ENCODE data around the gene SPACA7. TPM values are rescaled to one million over a fixed set of nuclear protein-coding genes. Genes with fewer than 3 reads are reported as not detected.

SPACA7 gene
- total RNA-seq, 1 experiment from 2014 or later, result not detected

DNA sequence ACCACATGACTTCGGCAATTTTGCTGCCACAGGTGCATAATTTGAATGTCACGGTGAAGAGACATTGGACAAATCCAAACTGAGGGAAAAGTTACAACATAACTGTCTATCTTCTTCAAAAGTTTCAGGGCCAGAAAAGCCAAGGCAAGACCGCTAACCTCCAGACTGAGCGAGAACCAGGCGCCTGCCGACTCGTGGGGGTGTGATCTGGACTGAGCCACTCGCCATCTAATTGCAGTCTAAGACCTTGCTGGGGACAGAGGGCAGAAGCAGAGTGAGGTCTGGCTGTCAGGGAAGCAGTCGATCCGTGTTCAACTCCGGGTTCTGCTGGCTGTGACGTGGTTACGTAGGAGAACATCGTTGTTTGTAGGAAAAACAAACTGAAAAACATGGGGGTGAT, 88.6 kb downstream of the SPACA7 start:
- CTCF ChIA-PET, result no interaction called here

More for the DNA sequence above, 88.6 kb downstream of the SPACA7 start:
- Histone ChIP-seq H3K27ac (ENCODE audit: low read depth, low read length) (no peak overlapping the region), H3K79me2 (ENCODE audit: insufficient read depth, low read length) (no peaks in the 10 kb centered on the region), H3K4me2 (ENCODE audit: low read length) (no peak overlapping the region), H3K9me2 (ENCODE audit: insufficient read depth) (no peaks in the 10 kb centered on the region), H3K9me3 (ENCODE audit: control insufficient read depth in 1 of 2, insufficient read depth in 1 of 2, low read depth in 1 of 2, low read length in 2 of 2) (no peaks in the 10 kb centered on the region), H4K20me1 (ENCODE audit: insufficient read depth) (no peaks in the 10 kb centered on the region), H3K27me3 (ENCODE audit: insufficient read depth, low read length) (no peaks in the 10 kb centered on the region), H3K4me1 (ENCODE audit: control insufficient read depth in 1 of 2, insufficient read depth in 2 of 2, low read length in 2 of 2) (no peaks in the 10 kb centered on the region), H3K4me3 (replicated peaks in 1 of 2; ENCODE audit: low read depth in 1 of 2, low read length in 2 of 2) (no peak overlapping the region), H2AFZ (ENCODE audit: low read depth, low read length, poor library complexity, severe bottlenecking) (no peak overlapping the region), H3K9ac (ENCODE audit: low read length) (no peak overlapping the region), H3K36me3 (ENCODE audit: control insufficient read depth in 1 of 2, insufficient read depth in 2 of 2, low read length in 2 of 2) (no peaks in the 10 kb centered on the region)
- TF ChIP-seq EZH2 (IDR thresholded peaks at IDR 0.05) (no peak), CBX3 (IDR thresholded peaks at IDR 0.05; ENCODE audit: low read depth) (no peak), YY1 (IDR thresholded peaks at IDR 0.05; ENCODE audit: extremely low read depth, insufficient replicate concordance, low read depth, low read length) (no peak), ELF1 (IDR thresholded peaks at IDR 0.05; ENCODE audit: borderline replicate concordance, low read depth) (no peak), RAD21 (IDR thresholded peaks at IDR 0.05; ENCODE audit: low read depth) (no peak), SIN3A (IDR thresholded peaks at IDR 0.05; ENCODE audit: low read depth) (no peak), POLR2AphosphoS5 (IDR thresholded peaks at IDR 0.05; ENCODE audit: low read depth, low read length) (no peak), SP1 (IDR thresholded peaks at IDR 0.05; ENCODE audit: low read depth) (no peak), EZH2phosphoT487 (IDR thresholded peaks at IDR 0.05; ENCODE audit: borderline replicate concordance) (no peak)
- TF ChIP-seq, protein P1, sequence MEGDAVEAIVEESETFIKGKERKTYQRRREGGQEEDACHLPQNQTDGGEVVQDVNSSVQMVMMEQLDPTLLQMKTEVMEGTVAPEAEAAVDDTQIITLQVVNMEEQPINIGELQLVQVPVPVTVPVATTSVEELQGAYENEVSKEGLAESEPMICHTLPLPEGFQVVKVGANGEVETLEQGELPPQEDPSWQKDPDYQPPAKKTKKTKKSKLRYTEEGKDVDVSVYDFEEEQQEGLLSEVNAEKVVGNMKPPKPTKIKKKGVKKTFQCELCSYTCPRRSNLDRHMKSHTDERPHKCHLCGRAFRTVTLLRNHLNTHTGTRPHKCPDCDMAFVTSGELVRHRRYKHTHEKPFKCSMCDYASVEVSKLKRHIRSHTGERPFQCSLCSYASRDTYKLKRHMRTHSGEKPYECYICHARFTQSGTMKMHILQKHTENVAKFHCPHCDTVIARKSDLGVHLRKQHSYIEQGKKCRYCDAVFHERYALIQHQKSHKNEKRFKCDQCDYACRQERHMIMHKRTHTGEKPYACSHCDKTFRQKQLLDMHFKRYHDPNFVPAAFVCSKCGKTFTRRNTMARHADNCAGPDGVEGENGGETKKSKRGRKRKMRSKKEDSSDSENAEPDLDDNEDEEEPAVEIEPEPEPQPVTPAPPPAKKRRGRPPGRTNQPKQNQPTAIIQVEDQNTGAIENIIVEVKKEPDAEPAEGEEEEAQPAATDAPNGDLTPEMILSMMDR (IDR thresholded peaks at IDR 0.05 in 2 of 3, conservative IDR thresholded peaks at IDR 0.05 in 1 of 3; ENCODE audit: borderline replicate concordance in 1 of 3, insufficient read depth in 1 of 3, low read depth in 2 of 3, low read length in 2 of 3), result no peak
- TF ChIP-seq, protein P2, sequence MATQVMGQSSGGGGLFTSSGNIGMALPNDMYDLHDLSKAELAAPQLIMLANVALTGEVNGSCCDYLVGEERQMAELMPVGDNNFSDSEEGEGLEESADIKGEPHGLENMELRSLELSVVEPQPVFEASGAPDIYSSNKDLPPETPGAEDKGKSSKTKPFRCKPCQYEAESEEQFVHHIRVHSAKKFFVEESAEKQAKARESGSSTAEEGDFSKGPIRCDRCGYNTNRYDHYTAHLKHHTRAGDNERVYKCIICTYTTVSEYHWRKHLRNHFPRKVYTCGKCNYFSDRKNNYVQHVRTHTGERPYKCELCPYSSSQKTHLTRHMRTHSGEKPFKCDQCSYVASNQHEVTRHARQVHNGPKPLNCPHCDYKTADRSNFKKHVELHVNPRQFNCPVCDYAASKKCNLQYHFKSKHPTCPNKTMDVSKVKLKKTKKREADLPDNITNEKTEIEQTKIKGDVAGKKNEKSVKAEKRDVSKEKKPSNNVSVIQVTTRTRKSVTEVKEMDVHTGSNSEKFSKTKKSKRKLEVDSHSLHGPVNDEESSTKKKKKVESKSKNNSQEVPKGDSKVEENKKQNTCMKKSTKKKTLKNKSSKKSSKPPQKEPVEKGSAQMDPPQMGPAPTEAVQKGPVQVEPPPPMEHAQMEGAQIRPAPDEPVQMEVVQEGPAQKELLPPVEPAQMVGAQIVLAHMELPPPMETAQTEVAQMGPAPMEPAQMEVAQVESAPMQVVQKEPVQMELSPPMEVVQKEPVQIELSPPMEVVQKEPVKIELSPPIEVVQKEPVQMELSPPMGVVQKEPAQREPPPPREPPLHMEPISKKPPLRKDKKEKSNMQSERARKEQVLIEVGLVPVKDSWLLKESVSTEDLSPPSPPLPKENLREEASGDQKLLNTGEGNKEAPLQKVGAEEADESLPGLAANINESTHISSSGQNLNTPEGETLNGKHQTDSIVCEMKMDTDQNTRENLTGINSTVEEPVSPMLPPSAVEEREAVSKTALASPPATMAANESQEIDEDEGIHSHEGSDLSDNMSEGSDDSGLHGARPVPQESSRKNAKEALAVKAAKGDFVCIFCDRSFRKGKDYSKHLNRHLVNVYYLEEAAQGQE (IDR thresholded peaks at IDR 0.05; ENCODE audit: low read depth), result no peak
- TF ChIP-seq, protein P3, sequence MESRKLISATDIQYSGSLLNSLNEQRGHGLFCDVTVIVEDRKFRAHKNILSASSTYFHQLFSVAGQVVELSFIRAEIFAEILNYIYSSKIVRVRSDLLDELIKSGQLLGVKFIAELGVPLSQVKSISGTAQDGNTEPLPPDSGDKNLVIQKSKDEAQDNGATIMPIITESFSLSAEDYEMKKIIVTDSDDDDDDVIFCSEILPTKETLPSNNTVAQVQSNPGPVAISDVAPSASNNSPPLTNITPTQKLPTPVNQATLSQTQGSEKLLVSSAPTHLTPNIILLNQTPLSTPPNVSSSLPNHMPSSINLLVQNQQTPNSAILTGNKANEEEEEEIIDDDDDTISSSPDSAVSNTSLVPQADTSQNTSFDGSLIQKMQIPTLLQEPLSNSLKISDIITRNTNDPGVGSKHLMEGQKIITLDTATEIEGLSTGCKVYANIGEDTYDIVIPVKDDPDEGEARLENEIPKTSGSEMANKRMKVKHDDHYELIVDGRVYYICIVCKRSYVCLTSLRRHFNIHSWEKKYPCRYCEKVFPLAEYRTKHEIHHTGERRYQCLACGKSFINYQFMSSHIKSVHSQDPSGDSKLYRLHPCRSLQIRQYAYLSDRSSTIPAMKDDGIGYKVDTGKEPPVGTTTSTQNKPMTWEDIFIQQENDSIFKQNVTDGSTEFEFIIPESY (IDR thresholded peaks at IDR 0.05; ENCODE audit: extremely low read depth, insufficient replicate concordance, low read length), result no peak
- ChIA-PET RAD21 (ENCODE audit: low non-redundant PET in 1 of 2, low total read pairs in 2 of 2, uncharacterized antibody in 2 of 2, unreplicated experiment in 2 of 2) (no interaction called here), POLR2A (no interaction called here)
- ATAC-seq (no peak), DNase-seq (ENCODE audit: low read depth, low spot score) (no peak)
- BruUV-seq (replicated peaks), result no TSS peak
- intact Hi-C loops (cut with micrococcal nuclease), result no loop called here

All from HCT116 (cell line).